Measurements from ENCODE around the gene GAB2. TPM values are rescaled to one million over a fixed set of nuclear protein-coding genes. Genes with fewer than 3 reads are reported as not detected.

The GAB2 gene
- total RNA-seq, 2 experiments from 2014 or later, result 1.4 to 1.8 TPM

- Mint-ChIP-seq H3K27ac (no peak overlapping the region), H3K9me3 (no peaks in the 10 kb centered on the region), H3K27me3 (no peaks in the 10 kb centered on the region)
These were observed 42.1 kb upstream of the GAB2 start for GRCh38 chr11:78459738-78460137.

DNA sequence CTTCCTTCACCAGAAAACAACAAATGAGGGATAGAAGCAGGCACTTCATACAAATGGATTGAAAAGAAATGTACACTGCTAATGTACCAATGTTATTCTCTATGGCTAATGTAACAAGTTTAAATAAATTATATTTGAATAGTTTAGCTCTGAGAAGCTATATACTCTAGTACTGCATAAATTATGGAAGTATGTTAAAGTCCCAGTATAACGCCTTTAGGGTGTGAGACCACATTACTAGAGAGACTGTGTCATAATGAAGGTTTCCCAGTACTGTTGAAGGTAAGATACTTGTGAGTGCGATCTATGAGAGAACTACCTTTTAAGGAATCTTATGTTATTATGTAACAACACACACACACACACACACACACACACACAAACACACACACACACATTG is 39.8 kb upstream of the GAB2 start:
- TF ChIP-seq, protein P1, sequence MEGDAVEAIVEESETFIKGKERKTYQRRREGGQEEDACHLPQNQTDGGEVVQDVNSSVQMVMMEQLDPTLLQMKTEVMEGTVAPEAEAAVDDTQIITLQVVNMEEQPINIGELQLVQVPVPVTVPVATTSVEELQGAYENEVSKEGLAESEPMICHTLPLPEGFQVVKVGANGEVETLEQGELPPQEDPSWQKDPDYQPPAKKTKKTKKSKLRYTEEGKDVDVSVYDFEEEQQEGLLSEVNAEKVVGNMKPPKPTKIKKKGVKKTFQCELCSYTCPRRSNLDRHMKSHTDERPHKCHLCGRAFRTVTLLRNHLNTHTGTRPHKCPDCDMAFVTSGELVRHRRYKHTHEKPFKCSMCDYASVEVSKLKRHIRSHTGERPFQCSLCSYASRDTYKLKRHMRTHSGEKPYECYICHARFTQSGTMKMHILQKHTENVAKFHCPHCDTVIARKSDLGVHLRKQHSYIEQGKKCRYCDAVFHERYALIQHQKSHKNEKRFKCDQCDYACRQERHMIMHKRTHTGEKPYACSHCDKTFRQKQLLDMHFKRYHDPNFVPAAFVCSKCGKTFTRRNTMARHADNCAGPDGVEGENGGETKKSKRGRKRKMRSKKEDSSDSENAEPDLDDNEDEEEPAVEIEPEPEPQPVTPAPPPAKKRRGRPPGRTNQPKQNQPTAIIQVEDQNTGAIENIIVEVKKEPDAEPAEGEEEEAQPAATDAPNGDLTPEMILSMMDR (IDR thresholded peaks at IDR 0.05), result no peak
- H3K27ac Mint-ChIP-seq, result no peak overlapping the region
- intact Hi-C loops (cut with micrococcal nuclease), result no loop called here
- peaks cover 45% of the 10 kb centered on the region for H3K36me3 Mint-ChIP-seq (ENCODE audit: low read depth)
- H3K4me3 Mint-ChIP-seq, result no peak overlapping the region
- ATAC-seq (no peak), DNase-seq (no peak)
- peaks cover 11% of the 10 kb centered on the region for H3K4me1 Mint-ChIP-seq (ENCODE audit: low read depth)
- no peaks in the 10 kb centered on the region for H3K9me3 Mint-ChIP-seq
- ChIA-PET POLR2A (no interaction called here), CTCF (interaction anchor here (1.2 to 1.4 kb wide), 2 partner anchors 42 to 107 kb away, joined by 3 read pairs; no protein-coding TSS in a partner anchor)
- H3K27me3 Mint-ChIP-seq, result no peaks in the 10 kb centered on the region

More at GRCh38 chr11:78459738-78460137, 42.1 kb upstream of the GAB2 start:
- intact Hi-C loops (cut with micrococcal nuclease), result no loop called here
- CTCF ChIA-PET, result no interaction called here
- Mint-ChIP-seq H3K4me3 (no peak overlapping the region), H3K36me3 (ENCODE audit: low read depth) (peaks cover 52% of the 10 kb centered on the region), H3K4me1 (ENCODE audit: low read depth) (peaks cover 10% of the 10 kb centered on the region)
- TF ChIP-seq, protein P1 (IDR thresholded peaks at IDR 0.05), result no peak
- DNase-seq (no peak), ATAC-seq (no peak)
- POLR2A ChIA-PET, result no interaction called here

DNA sequence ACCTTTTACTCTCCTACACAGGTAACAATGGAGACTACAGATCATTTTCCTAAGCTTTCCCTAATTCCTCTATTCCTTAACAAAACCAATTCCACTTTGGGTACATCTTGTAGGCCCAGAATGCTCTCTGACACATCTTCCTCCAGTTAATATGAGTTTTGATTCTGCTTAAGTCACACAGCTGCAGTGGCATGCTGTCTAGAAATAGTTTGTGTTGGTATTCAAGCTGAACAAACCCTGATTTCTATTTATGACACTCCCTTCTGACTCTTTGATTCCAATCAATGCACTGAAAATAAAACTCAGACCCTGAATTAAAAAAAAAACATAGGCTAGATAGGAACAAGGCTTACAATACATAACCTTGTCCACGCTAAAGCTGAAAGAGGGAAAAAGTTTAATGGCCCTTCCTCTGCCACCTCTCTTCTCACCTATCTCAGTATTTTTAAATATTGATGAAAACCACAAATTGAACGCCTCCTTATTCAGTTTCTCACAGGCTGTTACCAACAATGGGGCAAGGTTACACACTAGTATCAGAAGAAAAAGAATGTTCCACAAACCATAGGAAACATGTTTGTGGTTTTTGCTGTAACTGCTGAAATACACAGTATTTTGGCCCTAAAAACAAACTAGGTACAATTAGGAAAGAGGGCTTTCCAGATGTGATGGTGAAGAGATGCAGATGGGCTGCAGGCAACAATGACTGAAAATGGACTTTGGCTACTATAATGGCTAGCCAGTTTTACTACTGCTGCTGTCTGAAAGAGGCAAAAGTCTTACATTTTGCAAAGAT is 35.7 kb upstream of the GAB2 start:
- POLR2A ChIA-PET, result no interaction called here

GRCh38 chr11:78451371-78452150 is 33.9 kb upstream of the GAB2 start:
- no peak for ATAC-seq
- peaks cover 9% of the 10 kb centered on the region for H3K36me3 Mint-ChIP-seq (ENCODE audit: low read depth)
- CTCF ChIA-PET, result interaction anchor here (0.9 to 1.7 kb wide), 2 partner anchors 12 to 113 kb away, joined by 3 to 8 read pairs; no protein-coding TSS in a partner anchor
- no peak for DNase-seq
- H3K9me3 Mint-ChIP-seq, result no peaks in the 10 kb centered on the region
- POLR2A ChIA-PET, result interaction anchor here (1.3 kb wide), 1 partner anchor 12 kb away, joined by 3 read pairs; no protein-coding TSS in a partner anchor
- no peak overlapping the region for H3K27ac Mint-ChIP-seq
- intact Hi-C loops (cut with micrococcal nuclease), result no loop called here
- H3K4me1 Mint-ChIP-seq (ENCODE audit: low read depth), result peaks cover 8% of the 10 kb centered on the region
- TF ChIP-seq, protein P1 (IDR thresholded peaks at IDR 0.05), result no peak
- no peaks in the 10 kb centered on the region for H3K27me3 Mint-ChIP-seq
- no peak overlapping the region for H3K4me3 Mint-ChIP-seq

More for the DNA sequence above, 35.7 kb upstream of the GAB2 start:
- DNase-seq (no peak), ATAC-seq (no peak)
- TF ChIP-seq, protein P1 (IDR thresholded peaks at IDR 0.05), result no peak
- Mint-ChIP-seq H3K4me1 (ENCODE audit: low read depth) (peaks cover 8% of the 10 kb centered on the region), H3K4me3 (no peak overlapping the region), H3K27me3 (no peaks in the 10 kb centered on the region), H3K36me3 (ENCODE audit: low read depth) (peaks cover 15% of the 10 kb centered on the region), H3K27ac (peak overlapping the region; percentile 26), H3K9me3 (no peaks in the 10 kb centered on the region)
- CTCF ChIA-PET, result interaction anchor here (0.8 to 1.7 kb wide), 2 partner anchors 21 to 111 kb away, joined by 3 to 8 read pairs; no protein-coding TSS in a partner anchor
- intact Hi-C loops (cut with micrococcal nuclease), result no loop called here

Data from activated CD8-positive, alpha-beta T cell treated with anti-CD3 and anti-CD28 coated beads for 36 hours (primary cell).